ENCODE data around the gene CD63.

Gene CD63

DNA sequence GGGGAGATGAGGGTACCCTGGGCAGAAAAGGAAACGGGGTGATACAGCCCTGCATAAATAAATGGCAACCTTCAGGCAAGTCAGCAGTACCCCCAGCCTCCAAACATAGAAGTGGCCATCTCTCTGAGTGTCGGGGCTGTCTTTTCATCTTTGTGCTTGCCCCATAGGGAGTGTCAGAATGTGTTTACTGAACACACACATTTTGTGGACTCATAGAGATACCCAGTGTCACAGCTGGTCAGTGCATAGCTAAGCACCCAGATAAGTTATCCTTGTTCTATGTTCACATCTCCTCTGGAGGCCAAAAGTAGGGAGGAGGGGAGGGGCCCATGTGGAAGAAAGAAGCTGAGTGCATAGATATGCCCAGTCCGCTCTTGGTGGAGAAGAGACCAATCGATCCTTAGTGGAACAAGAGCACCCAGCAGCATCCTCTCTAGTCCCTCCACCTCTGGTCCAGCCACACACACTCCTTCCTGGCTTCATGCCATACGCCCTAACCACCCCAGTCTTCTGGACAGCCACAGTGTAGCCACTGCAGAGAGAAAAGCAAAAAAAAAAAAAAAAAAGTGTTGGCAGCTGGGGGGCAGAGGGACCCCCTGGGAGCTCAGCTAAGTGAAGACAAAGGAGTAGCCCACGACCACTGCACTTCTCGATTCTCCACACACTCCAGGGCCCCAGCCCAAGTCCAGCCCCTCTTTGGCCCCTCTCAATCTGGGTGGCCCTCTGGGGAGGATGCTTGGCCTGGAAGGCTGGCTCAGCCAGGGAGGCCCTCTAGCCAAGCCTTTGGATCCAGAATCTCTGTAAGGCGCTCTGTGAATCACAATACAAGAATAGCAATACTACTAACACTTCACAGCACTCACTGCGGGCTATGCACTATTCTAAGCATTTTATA lies 23.7 kb downstream of the CD63 start:
- no peak for DNase-seq (ENCODE audit: low spot score)

DNA sequence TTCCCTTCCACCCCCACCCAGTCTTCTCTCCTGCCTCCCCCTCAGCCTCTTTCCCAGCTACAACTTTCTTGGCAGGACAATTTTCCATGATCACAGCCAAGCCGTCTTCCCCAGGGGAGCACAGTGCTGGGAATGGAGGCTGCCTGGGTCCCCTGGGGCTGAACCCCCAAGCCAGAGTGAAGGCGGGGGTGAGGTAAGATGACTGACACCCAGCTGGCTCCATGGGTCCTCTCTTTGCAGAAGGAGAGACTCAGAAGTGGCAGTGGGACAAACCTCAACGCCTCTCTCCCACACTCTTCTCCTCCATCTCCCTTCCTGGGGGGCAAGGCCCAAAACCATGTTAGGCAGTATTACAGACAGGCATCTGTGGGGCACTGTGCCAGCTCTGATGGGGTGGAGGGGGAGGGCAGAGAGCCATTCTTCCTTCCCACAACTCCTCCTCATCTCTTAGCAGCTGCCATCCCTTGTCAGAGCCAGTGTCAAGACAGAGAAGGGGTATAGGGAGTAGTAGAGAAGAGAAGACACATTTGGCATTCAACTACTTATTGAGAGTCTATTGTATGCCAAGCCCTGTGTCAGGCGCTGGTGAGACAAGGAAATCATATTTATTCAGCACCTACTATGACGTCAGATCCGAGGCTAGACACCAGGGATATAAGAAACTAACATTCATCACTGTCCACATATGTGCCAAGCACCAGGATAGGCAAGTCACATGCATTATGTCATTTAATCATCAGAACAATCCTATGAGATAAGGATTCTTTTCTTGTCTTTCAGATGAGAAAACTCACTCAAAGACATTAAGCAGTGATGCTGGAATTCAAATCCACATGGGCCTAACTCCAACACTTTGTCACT lies 24.7 kb downstream of the CD63 start:
- DNase-seq (ENCODE audit: low spot score), result no peak

DNA sequence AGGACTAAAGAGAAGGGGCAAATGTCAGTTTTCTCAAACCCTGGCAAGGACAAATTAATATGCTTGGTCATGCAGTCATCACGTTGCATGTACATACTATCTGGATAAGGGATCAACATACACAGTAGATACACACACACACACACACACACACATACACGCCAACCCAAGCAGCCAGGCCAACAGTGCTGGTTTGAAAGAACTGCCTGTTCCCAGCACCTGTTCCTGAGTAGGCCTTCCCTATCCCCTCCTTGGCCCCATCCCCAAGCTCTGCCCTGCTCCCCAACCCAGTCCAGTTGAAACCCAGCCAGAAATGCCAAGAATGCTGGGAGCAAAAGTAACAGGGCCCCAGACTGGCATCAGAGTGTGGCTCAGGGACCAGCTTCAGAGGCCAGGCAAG lies 25.5 kb downstream of the CD63 start:
- no peak for DNase-seq (ENCODE audit: low spot score)

DNA sequence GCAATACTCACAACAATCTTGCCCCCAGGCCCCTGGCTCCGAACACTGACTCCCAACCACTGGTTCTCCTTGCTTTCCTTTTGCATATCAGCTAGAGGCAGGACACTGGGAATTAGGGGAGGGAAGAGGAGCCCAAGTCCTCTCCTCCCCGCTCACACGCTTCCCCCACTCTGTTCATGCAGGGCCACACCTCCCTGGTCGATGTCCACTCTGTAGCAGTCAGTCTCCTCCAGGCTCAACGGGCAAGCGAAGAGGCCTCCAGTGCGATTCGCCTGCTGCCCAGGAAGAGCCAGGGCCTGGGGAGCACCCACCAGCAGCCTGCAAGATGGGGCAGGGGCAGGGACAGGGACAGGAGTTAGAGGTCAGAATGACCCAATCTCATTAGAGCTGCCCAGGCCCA lies 25.9 kb downstream of the CD63 start:
- no peak for DNase-seq (ENCODE audit: low spot score)

DNA sequence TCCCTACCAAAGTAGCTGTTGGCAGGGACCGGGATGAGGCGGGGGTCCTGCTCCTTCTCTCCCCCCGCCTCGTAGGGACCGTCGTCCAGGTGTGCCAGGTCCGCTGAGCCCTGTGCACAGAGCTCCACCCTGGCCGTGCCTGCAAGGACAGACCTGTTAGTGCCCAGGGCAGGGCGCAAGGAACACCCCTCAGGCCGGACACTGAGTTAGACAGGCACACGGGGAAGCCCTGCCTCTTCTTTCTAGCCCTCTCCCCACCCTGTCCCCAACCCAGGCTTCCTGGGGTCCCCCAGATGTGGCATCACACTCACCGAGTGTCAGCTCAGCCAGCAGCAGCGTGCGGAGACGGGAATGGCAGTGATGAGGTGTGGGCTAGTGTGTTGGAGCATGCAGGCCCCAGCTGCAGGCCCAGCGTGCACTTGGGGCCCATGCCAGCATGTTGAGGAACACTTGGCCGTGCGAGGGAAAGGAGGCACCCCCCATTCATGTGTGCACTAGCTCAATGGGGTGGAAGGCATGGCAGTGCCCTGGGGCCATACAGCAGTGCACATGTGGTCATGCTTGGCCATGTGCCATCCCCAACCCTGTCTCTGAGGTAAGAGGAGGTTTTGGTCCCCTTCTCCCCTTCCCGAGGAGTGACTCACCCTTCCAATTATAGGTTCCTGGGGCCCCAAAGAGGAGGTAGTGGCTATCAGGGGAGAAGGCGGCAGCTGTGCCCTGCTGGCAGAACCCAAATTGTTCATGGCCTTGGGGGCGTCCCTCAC lies 28.4 kb downstream of the CD63 start:
- DNase-seq (ENCODE audit: low spot score), result no peak

DNA sequence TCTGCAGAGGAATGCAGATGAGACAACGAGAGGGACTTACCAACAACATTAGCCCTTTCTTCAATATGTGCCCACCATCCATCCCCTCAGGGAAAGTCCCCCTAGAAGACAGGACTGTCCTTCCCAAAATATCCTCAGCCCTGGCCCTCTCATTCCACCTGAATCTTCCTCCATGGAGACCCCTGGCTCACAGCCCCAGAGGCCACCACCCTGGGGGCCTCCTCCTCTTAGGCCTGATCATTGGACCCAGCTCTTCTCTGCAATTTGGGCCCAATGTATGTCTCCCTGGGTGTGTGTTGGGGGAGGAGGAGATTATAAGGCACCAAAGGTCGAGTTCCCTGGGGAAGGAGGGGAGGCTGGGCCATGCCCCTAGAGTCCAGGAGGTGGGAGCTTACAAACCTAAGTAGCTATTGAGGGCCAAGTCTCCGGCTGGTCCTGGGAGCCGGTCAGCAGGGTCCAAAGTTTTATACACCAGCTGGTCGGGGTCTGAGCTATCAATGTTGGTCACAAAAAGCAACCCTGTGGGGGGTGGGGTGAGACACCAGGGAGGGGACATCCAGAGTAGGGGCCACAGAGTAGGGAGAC lies 29.2 kb downstream of the CD63 start:
- no peak for DNase-seq (ENCODE audit: low spot score)

DNA sequence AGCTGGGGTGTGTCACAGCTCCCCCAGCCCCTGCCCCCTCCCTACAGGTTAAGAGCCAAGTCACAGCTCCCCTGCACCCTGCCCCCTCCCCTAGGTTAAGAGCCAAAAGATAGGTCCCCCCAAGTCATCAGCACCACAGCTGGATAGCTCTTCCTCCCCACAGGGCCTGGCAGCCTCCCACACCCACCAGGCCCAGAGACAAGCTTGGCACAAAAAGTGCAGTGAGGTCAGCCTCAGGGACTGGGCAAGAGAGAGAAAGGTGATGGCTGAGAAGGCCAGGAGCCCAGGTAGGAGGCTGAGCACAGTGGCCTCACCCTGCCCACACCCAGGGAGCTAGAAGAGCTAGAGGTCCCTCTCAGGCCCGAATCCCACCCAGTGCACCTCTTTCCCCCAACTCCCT lies 29.8 kb downstream of the CD63 start:
- no peak for DNase-seq (ENCODE audit: low spot score)

DNA sequence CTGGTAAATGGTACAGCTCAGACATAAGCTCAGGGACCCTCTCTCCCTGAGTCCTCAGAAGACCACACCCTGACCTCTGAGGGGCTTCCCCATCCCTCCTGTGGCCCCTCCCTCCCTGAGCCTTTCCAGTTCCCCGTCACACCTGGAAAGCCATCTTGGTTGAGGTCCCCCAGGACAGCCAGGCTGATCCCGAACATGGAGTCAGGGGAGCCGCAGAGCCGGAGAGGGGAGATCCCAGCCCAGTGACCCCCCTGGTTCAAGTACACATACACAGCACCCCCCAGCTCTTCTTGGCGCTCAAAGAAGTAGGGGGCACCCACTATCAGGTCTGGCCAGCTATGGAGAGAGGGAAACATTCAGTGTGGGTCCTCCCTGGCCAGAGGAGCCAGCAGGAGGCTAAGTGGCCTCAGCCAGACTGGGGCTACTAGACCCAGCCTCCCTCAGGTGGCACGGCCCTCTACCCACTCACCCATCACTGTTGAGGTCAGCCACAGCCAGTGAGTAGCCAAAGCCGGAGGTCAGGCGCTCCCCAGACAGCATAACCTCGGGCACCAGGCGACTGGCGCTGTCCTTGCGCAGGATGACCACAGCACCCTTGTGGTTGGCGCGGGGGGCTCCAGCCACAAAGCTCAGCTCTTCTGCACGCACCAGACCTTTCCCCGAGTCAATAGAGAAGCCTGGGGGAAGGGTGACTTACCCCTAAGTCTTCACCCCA lies 30.4 kb downstream of the CD63 start:
- no peak for DNase-seq (ENCODE audit: low spot score)

DNA sequence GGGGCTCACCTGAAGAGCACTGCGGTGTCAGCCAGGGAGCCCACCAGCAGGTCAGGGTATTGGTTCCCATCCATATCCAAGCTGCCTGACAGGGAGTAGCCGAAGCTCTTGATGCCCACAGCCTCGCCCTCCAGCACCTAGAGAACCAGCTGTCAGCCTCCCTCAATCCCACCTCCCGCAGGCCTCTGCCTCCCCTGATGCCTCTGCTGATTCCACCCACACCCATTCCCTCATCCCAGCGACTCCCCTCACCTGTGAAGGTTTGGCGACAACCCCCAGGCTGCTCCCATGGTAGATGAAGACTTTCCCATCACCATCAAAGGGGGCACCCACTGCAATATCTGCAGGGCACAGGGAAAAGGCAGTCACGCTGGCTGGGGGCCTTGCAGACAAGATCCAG lies 31.1 kb downstream of the CD63 start:
- DNase-seq (ENCODE audit: low spot score), result no peak

DNA sequence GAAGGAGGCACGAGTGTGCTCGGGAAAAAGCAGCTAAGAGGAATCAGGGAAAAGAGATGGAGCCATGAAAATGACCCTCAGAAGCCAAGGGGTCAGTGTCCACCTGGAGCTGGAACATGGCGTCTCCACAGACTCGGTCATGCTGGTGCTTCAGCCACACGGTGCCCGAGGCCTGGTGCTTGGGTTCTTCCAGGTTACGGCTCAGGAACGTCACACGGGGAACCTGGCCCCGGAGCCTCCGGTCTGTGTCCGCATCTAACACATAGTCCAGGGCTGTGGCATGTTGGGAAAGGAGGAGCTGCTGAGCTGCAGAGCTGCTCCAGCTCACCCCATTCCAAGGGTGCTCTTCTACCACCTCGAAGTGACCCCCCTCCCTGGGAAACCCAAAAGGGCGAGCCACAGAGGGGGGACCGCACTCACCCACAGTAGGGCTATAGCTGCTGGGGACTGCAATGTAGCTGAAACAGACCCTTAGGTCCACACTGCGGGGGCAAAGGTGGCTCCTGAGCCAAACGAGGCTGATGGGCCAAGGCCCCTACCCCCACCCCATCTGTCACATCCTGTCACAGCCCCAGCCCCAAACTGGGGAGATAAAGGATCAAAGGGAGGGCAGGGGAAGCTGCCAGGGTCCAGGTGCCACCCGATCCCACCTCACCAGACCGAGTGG lies 31.9 kb downstream of the CD63 start:
- no peak for DNase-seq (ENCODE audit: low spot score)

DNA sequence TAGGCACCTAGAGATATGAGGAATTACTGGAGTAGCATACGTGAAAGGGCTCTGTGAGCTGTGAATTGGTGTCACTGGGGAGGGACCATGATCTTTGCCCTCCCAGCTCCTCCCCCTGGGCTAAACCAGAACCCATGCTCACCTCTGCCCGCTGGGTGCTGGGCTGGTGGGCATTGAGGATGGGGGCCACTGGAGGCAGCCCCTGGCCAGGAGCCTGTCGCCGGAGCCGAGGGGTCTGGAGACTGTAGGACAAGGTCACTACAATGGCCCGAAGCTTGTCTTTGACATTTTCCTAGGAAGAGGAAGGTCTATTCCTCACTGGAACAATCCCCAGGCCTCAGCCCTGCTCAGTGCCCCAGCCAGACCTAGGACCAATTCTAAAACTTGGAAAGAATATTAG lies 32.7 kb downstream of the CD63 start:
- no peak for DNase-seq (ENCODE audit: low spot score)

DNA sequence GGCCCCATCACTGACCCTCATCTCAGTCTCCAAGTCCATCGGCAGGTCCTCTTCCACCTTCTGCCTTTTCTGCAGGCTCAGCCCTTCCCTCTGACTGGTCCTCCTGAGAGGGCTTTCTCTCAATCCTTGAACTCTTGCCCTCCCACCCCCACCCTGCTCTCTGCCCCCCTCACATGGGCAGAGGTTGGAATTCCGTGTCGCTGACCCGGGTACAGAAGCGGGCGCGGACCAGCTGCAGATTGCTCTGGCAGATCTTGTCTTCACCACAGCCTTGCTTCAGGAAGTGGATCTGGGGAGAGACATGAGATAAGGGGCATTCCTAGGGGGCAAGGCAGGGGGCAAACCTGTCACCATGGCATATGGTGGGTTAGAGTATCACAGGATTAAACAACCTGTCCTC lies 33.5 kb downstream of the CD63 start:
- DNase-seq (ENCODE audit: low spot score), result no peak

DNA sequence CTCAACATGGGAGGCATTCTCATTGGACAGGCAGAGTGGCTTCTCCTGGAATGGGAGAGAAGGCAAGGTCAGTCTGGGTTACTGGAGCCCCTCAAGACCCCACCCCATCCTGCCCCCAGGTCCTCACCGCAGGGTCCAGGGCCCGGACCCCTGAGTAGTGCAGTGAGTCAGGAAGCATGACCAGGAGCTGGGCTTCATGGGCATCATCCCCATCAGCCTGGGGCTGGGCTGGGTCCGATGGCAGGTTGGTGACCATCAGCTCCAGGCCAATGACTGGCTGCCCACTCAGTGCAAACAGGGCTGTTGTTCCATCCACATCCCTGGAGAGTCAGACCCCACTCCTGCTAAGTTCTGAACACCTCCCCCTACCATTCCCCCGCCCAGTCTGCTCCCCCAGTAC lies 34.2 kb downstream of the CD63 start:
- DNase-seq (ENCODE audit: low spot score), result no peak

DNA sequence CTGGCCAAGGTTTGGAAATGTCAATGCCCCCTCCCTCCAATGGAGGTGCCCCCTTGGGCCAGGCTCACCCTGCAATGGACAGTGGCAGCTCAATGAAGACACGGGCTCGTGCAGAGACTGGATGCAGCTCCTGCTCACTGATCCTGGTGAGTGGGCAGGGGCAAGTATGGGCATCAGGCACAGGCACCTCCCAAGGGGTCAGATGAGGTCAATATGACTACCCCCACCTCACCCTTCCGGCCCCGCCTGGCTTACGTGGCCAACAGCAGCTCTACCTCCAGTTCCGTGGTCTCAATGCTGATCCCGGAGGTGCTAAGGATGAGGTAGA lies 34.7 kb downstream of the CD63 start:
- DNase-seq (ENCODE audit: low spot score), result no peak

DNA sequence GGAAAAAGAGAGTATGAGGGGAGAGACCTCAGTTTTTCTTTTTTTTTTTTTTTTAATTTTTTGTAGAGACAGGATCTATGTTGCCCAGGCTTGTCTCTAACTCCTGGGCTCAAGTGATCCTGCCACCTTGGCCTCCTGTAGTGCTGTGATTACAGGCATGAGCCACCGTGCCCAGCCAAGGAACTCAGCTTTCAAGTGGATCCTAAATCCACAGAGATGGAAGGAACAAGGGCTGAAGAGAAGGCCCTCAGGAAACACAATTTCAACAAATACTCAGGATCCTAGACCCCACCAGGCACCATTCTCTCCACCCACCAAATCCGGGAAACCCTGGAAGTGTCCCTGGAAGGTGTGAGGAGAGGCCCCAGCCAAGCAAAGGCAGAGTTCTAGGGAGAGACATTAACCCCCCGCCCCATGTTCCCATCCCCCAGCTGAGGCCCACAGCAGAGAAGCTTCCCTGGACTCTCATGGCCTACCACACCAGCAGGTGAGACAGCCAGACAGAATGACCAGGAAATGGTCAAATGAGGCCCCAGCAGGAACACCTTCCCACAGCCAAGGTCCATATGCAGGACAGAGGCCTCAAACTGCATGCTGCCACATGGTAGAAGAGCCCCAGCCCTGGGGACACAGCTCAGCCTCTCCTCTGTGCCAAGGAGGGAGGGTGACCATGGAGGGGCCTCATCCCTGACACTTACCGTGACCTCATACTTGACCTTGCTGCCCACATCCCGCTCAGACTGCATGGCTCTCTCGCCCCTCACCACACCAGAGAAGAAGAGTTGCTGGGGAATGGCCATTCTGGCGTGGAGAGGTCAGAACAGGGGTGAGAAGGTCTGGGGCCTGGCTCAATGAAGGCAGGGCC lies 35.3 kb downstream of the CD63 start:
- DNase-seq (ENCODE audit: low spot score), result no peak

DNA sequence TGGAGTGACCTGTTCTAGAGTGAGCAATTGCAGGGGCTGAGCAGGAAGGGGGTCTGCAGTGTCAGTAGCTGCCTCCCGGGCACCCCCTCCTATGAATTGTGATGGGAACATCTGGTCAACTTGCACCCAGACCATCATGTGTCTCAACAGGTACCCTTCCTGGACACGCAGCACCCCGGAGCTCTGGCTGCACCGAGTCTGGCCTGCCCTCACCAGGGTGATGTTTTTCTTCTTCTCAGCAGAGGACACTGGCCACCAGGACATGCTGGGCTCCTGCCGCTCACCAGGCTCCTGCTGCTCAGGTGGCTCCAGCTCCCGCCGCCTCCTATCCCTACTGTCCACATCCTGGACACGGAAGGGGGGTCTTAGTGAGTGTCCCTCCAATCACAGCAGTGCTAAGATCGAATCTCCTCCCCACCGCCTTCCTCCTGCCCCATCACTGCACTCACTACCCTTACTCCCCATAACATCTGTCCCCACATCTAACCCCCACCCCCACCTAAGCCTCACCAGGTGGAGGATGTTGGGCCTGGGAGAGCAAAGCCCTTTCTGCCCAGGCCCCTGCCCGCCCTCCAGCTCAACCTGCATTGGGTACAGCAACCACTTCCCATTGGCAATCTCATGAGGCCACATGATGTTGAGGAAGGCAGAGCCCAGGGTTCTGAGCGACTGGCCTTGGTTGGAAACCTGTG lies 36.0 kb downstream of the CD63 start:
- DNase-seq (ENCODE audit: low spot score), result no peak

DNA sequence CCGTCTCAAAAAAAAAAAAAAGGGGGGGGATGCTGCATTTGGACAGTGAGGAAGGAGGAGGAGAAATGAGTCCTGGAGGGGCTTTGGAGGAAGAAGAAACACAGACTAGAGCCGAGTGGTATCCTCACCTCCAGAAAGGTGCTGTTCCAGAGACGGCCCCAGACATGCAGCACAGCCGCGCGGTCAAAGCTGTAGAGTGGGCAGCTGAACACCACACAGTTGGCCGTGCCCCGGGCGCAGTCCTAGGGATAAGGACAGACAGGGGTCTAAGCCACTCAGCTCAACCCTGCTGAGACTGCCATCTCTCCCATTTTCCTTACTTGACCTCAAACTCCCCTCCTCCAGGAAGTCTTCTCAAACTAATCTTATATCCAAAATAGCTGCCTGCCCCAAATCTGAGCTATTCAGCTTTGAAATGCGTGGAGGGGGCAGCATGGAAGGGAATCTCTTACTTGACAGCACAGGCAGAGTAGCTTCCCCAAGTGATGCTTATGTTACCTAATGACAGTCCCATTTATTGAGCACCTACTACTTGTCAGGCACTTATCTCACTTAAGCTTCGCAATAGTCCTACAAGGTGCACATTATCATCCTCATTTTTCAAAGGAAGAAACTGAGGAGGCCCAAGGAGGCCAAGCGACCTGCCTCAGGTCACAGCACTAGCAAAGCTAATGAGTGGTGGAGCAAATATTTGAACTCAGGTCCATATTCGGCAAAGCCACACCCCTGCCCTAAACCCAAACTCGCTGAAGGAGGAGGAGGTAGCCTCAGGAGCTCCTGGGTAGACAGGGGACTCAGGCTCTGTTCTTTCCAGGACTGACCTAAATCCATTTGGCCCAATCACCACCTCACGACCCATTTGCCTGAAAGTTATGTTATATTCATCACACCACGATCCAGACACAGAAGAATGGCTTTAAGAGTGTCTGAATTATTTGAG lies 39.8 kb downstream of the CD63 start:
- DNase-seq (ENCODE audit: low spot score), result no peak

DNA sequence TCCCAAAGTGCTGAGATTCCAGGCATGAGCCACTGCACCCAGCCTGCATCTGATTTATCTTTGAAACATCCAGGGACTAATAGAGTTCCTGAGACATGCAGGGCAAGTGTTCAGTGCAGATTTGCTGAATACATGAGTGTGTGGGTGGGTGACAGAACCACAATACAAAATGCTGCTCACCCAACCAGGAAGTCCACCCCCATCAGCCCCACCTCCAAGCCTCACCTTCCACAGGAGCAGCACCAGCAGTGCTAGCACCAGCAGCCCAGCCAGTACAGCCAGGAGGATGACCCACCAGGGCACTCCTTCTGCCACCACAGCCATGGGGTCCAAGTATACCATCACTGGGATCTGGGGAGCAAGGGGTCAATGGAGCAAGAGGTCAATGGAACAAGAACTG lies 41.1 kb downstream of the CD63 start:
- no peak for DNase-seq (ENCODE audit: low spot score)

Measured in putamen (tissue), 1 donor.